Testis (tissue), 3 donors: ENCODE results near the gene PPP4R1. TPM values are rescaled to one million over a fixed set of nuclear protein-coding genes. Genes with fewer than 3 reads are reported as not detected.

Source experiments
- DNase-seq: peaks from one replicate; pipeline ENCODE4 v3.0.0-alpha.2; 2019
- H3K27ac ChIP-seq, 2 donors: fragments of 200-600 bp; sonication (generic); one replicate each; pipeline ENCODE4 v1.5.1; 2019
- H3K27me3 ChIP-seq: fragments of 200-600 bp; sonication (generic); one replicate; pipeline ENCODE4 v1.5.1; 2019
- H3K36me3 ChIP-seq: fragments of 200-600 bp; sonication (generic); one replicate; pipeline ENCODE4 v1.5.1; 2017; ENCODE audit warnings: low read depth; ENCODE audit errors: missing control alignments
- H3K4me1 ChIP-seq: fragments of 200-600 bp; sonication (generic); one replicate; pipeline ENCODE4 v1.5.1; 2019
- H3K4me3 ChIP-seq, 2 donors: fragments of 200-600 bp; sonication (generic); one replicate each; pipeline ENCODE4 v1.5.1; 2017 to 2019
- H3K9me3 ChIP-seq: fragments of 200-600 bp; sonication (generic); one replicate; pipeline ENCODE4 v1.5.1; 2017
- POLR2A ChIP-seq: fragments of 450-650 bp; IDR thresholded peaks from one replicate; pipeline ENCODE4 v1.6.1; 2017; ENCODE audit warnings: antibody characterized with exemption, mild to moderate bottlenecking, moderate library complexity
- WGBS, 2 donors: methylation state at CpG; one replicate each; pipeline ENCODE4 v1.1.5; 2018; 5-methylcytosine and 5-hydroxymethylcytosine counted together
- intact Hi-C: fragments of 100-400 bp; cut with DNase I; formaldehyde crosslinking; loops from one replicate; pipeline ENCODE4 v1.15.1; 2023; ENCODE audit warnings: low total_unique reads
- polyA plus RNA-seq: library from polyadenylated mRNA; stranded (reverse); fragments of 350-450 nt; fragmentation: Illumina TruSeq; extraction: RNeasy Lipid Tissue Mini Kit (QIAGEN cat#74804); gene quantifications from one replicate; pipeline ENCODE4 v1.2.3, GENCODE V29; 2014; ENCODE audit warnings: low read depth, low replicate concordance; ENCODE audit not compliant: insufficient read depth
- total RNA-seq, 2 donors: library from RNA; depleted of rRNA; stranded (reverse); fragments of >200 nt; gene quantifications; one replicate each; pipeline ENCODE4 v1.2.3, GENCODE V29; 2016
- TF ChIP-seq, protein P1 (sequence below), 3 experiments: fragments of 450-650 bp in 2 of 3; fragments of 200-600 bp in 1 of 3; sonication (generic) in 1 of 3; IDR thresholded peaks; one replicate each; pipeline ENCODE4 v1.5.1; 2016 to 2019; ENCODE audit warnings: antibody characterized with exemption in 3 of 3, mild to moderate bottlenecking in 2 of 3, moderate library complexity in 1 of 3

The PPP4R1 gene
- total and polyA plus RNA-seq, 3 donors from 2014 or later = 91.8 to 136 (median 128) TPM

DNA sequence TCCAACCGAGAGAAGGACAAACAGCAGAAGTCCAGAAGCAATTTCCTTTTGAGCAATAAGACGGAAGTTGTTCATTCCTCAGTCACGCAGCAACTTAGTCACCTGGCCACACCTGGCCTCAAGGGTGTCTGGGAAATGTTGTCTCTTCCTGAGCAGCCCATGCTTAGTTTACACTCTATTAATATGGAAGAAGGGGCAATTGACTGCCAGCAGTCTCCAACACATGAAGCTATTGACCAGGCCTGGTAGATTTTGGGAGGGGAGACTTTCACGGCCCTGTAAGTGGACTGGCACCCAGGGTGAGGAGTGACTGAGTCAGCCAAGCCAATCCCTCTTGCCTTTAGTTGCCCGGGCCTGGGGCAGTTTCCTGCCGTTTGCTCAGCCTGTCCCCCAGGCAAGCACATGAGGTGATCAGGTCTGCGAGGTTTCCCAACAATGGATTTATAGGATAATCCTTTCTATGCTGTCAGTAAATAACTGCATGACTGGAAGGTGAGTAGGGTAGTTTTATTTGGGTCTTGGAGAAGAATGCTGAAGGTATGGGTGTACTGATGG is 43.8 kb upstream of the PPP4R1 start:
- no peaks in the 10 kb centered on the region for H3K27me3 ChIP-seq
- H3K27ac ChIP-seq = no peak overlapping the region
- H3K4me3 ChIP-seq = no peak overlapping the region
- H3K36me3 ChIP-seq = no peaks in the 10 kb centered on the region
- no peaks in the 10 kb centered on the region for H3K9me3 ChIP-seq
- no peaks in the 10 kb centered on the region for H3K4me1 ChIP-seq
- intact Hi-C loops = no loop called here
- no peak for DNase-seq
- WGBS, 2 donors = 90 to 95% methylated on average over 7 of the region's 7 CpGs
- TF ChIP-seq, protein P1, sequence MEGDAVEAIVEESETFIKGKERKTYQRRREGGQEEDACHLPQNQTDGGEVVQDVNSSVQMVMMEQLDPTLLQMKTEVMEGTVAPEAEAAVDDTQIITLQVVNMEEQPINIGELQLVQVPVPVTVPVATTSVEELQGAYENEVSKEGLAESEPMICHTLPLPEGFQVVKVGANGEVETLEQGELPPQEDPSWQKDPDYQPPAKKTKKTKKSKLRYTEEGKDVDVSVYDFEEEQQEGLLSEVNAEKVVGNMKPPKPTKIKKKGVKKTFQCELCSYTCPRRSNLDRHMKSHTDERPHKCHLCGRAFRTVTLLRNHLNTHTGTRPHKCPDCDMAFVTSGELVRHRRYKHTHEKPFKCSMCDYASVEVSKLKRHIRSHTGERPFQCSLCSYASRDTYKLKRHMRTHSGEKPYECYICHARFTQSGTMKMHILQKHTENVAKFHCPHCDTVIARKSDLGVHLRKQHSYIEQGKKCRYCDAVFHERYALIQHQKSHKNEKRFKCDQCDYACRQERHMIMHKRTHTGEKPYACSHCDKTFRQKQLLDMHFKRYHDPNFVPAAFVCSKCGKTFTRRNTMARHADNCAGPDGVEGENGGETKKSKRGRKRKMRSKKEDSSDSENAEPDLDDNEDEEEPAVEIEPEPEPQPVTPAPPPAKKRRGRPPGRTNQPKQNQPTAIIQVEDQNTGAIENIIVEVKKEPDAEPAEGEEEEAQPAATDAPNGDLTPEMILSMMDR (IDR thresholded peaks at IDR 0.05) = no peak
- TF ChIP-seq POLR2A = no peak

DNA sequence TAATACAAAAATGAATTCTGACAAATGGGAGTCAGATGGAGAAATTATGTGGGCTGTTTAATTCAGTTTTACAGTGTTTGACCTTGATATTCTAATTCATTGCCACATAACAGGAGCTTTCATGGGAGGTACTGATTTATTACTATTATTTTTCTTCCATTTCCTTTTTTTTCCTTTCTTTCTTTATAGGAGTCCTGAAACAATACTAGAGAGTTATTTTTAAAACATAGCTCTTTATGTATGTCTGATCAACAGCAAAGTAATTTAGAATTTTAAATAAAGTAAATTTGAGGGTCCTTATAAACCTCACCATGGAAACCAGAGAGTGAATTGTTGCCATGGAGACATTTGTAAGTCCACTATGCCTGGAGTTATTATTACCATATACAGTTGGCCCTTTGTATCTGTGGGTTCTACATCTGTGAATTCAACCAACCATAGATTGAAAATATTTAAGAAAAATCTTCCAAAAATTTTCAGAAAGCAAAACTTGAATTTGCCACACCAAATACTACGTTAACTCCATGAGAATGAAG is 40.9 kb upstream of the PPP4R1 start:
- intact Hi-C loops = no loop called here
- Histone ChIP-seq H3K9me3 (no peaks in the 10 kb centered on the region), H3K4me1 (no peaks in the 10 kb centered on the region), H3K36me3 (no peaks in the 10 kb centered on the region), H3K27ac (no peak overlapping the region), H3K27me3 (no peaks in the 10 kb centered on the region), H3K4me3 (no peak overlapping the region)
- WGBS, 2 donors = 85 to 96% methylated on average over 1 of the region's 1 CpG
- TF ChIP-seq, protein P1 (IDR thresholded peaks at IDR 0.05) = no peak
- TF ChIP-seq POLR2A = no peak
- no peak for DNase-seq

DNA sequence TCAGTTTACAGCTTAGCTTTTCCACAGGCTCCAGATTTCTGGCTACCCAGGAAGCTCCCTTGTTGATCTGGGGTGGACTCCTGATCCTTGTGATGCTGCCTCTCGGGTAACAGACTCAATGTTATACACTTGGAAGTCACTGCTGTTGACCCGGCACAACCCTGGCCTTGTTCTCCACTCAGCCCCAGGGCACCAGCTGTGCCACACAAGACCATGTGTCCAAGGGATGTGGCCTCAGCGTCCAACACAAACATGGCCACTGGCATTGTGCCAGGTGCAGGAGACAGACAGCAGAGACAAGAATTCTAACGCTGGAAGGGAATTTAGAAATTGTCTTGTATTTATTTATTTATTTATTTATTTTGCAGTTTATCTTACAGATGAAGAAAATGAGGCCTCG is 39.0 kb upstream of the PPP4R1 start:
- intact Hi-C loops = no loop called here
- 62 to 72% methylated on average over 5 of the region's 5 CpGs for WGBS, 2 donors
- H3K36me3 ChIP-seq = no peaks in the 10 kb centered on the region
- no peak for TF ChIP-seq POLR2A
- no peak overlapping the region for H3K4me3 ChIP-seq
- H3K9me3 ChIP-seq = no peaks in the 10 kb centered on the region
- DNase-seq = peak; percentile 32
- H3K27me3 ChIP-seq = no peaks in the 10 kb centered on the region
- H3K27ac ChIP-seq = no peak overlapping the region
- H3K4me1 ChIP-seq = no peaks in the 10 kb centered on the region

DNA sequence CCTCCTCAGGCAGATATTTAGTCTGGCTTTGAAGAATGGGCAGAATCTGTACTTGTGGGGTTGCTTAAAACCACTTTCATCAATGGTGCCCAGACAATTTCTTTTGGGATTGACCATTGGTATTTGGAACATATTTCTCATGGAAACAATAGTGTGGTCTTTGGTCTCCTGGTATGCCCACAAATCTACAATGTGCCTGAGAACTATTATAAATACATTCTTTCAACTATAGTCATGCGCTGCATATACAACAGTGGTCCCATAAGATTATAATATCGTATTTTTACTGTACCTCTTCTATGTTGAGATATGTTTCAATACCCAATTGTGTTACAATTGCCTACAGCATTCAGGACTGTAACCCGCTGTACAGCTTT is 34.8 kb upstream of the PPP4R1 start:
- no peak for TF ChIP-seq POLR2A
- TF ChIP-seq, protein P1 (IDR thresholded peaks at IDR 0.05) = no peak
- no peak for DNase-seq
- Histone ChIP-seq H3K4me1 (no peaks in the 10 kb centered on the region), H3K36me3 (no peaks in the 10 kb centered on the region), H3K9me3 (no peaks in the 10 kb centered on the region), H3K27me3 (no peaks in the 10 kb centered on the region), H3K27ac (no peak overlapping the region), H3K4me3 (no peak overlapping the region)
- 93% methylated on average over 3 of the region's 3 CpGs for WGBS, 2 donors
- intact Hi-C loops = no loop called here

- TF ChIP-seq POLR2A = no peak
- TF ChIP-seq, protein P1 (IDR thresholded peaks at IDR 0.05) = no peak
- Histone ChIP-seq H3K27me3 (no peaks in the 10 kb centered on the region), H3K9me3 (no peaks in the 10 kb centered on the region), H3K27ac (no peak overlapping the region), H3K4me3 (no peak overlapping the region), H3K4me1 (no peaks in the 10 kb centered on the region), H3K36me3 (no peaks in the 10 kb centered on the region)
- intact Hi-C loops = no loop called here
- WGBS, 2 donors = 96% methylated on average over 7 of the region's 7 CpGs
- DNase-seq = no peak
Measured at GRCh38 chr18:9648431-9649163, 34.2 kb upstream of the PPP4R1 start.
